Gastroesophageal sphincter (tissue), 3 donors: ENCODE results near the gene SSBP3.
"Not testable (repeated sequence)": the region's sequence is repeated elsewhere in the genome, so short reads cannot be mapped to it uniquely, and the experiment has no call there.

ENCODE experiments used
- CTCF ChIP-seq, 4 experiments: fragments of 200-600 bp in 2 of 4; fragments of 450-650 bp in 2 of 4; sonication (generic) in 1 of 4; IDR thresholded peaks; one replicate each; pipeline ENCODE4 v1.5.1; 2017 to 2019; ENCODE audit warnings: antibody characterized with exemption in 4 of 4, mild to moderate bottlenecking in 2 of 4, moderate library complexity in 2 of 4
- POLR2A ChIP-seq, 2 donors: fragments of 450-650 bp; IDR thresholded peaks; one replicate each; pipeline ENCODE4 v1.6.1; 2017; ENCODE audit warnings: antibody characterized with exemption in 2 of 2, mild to moderate bottlenecking in 2 of 2, moderate library complexity in 1 of 2

DNA sequence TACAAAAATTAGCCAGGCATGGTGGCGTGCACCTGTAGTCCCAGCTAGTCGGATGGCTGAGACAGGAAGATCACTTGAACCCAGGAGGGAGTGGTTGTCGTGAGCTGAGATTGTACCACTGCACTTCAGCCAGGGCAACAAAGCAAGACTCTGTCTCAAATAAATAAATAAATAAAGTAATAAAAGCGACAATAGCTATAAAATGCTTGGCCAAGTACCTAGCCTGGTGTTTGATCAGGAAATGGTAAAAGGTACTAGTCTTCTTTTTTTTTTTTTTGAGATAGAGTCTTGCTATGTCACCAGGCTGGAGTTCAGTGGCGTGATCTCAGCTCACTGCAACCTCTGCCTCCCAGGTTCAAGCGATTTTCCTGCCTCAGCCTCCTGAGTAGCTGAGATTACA is 12.4 kb upstream of the SSBP3 start:
- not testable (repeated sequence) for TF ChIP-seq POLR2A, CTCF (IDR thresholded peaks at IDR 0.05)
